IPS-NIHi7 (cell line): ENCODE results near the gene TRABD.

ENCODE experiments used
- DNase-seq: peaks from one replicate; pipeline ENCODE4 v3.0.0; 2012; ENCODE audit warnings: mixed read lengths; ENCODE audit errors: extremely low spot score

The TRABD gene

DNA sequence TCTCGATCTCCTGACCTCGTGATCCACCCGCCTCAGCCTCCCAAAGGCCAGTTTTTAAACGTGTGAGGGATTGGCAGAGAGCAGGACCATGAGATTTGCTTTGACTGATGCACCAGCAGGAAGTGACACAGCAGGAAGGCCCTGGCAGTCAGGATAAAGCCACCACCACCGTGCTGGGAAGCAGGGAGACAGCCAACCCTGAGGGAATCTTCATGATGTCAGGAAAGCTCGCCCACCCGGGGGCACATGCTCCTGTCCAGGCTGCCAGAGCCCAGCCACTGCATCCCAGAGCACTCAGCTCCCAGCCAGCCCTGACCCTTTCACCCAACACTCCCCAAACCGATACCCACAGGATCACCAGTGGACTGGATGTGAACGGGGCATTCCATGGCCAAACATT is 53.0 kb downstream of the TRABD start:
- DNase-seq: no peak

DNA sequence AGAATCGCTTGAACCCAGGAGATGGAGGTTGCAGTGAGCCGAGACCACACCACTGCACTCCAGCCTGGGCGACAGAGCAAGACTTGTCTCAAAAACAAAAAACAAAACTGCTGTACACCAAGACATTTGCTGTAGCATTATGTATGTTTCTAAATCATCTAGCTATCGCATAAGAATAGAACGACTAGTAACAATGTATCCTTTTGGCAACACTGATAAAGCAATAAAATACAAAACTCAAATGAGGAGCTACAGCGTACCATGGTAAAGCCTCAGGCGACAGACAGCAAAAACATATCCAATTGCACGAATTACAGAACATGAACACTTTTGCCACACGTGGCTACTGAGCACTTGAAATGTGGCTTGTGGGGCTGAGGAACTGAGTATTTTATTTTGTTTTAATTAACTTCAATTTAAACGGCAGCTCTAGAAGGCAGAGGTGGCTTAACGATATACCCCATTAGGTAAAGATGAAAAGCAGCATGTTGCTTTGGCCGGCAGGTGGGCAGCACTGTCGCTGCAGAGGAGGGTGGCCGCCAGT is 56.8 kb downstream of the TRABD start:
- no peak for DNase-seq

DNA sequence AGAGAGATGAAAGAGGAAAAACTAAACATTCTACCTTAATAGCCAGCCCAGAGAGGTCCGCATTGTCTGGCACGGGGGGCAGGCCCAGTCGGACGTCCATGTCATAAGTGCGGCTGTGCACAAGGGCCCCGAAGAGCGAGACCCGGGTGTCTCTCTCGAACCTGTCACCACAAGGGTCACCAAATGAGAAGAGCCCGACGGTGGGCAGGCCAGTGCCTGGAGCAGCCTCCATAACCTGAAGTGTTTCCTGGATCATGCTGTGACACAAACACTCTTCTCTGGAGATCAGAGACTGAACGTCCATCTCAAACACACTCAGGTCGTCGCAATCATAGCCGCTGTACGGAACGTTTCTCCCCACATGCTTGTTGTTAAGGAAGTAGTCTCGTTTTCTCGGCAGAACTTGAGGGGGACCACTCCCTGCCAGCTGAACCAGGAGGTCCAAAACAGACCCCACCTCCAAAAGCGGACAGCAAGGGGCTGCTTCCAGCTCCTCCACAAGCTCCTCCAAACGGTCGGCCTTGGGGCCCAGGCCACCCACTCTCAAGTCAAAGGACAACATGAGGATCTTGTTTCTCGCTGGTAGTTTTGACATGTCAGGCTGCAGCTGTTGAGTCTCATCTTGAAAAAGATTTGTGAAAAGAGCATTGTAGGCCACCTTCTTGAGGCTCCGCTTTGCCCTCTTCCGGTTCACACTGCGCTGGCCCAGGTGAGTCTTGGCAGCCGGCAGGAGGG is 58.1 kb downstream of the TRABD start:
- no peak for DNase-seq

DNA sequence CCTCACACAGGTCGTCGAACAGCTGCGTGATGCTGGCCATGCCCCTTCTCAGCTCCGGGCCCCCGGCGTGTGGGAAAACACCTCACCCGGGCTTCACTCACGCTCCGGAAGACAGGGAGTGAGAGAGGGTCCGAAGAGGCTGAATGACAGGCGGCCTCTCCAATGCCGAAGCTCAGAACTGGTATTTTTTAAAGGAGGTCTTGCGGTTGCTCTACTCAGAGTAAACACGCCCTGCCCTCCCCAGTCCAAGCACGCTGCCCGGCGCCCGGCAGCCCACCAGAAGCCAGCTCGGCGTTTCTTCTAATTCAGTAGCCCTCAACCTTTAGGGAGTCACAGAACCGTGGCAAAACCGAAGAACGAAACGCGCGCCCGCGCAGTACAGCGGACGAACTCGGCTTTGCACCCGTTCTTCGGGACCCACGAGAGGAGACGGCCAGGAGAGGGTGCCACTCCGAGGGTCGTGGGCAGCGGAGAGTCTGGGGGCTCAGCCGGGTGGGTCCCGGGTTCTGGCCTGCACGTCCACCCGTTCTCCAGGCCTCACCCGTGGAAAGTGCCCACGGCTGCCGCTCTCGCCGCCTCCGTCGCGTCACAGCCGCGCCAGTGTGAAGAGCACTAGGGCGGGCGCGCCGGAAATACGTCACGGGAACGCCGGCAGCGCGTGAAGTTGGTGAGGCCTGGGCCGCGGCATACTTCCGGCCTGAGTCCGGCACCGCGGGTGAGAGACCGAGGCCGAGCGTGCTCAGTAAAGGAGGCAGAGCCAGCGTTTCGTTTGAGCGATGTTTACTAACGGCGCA is 58.9 kb downstream of the TRABD start, which contains the start of gene TUBGCP6:
TUBGCP6 (minus strand) TSS at position 604 of the 794 bp plus-strand sequence; CDS start at position 40, 564 bp downstream.
- peak; percentile 89 for DNase-seq

DNA sequence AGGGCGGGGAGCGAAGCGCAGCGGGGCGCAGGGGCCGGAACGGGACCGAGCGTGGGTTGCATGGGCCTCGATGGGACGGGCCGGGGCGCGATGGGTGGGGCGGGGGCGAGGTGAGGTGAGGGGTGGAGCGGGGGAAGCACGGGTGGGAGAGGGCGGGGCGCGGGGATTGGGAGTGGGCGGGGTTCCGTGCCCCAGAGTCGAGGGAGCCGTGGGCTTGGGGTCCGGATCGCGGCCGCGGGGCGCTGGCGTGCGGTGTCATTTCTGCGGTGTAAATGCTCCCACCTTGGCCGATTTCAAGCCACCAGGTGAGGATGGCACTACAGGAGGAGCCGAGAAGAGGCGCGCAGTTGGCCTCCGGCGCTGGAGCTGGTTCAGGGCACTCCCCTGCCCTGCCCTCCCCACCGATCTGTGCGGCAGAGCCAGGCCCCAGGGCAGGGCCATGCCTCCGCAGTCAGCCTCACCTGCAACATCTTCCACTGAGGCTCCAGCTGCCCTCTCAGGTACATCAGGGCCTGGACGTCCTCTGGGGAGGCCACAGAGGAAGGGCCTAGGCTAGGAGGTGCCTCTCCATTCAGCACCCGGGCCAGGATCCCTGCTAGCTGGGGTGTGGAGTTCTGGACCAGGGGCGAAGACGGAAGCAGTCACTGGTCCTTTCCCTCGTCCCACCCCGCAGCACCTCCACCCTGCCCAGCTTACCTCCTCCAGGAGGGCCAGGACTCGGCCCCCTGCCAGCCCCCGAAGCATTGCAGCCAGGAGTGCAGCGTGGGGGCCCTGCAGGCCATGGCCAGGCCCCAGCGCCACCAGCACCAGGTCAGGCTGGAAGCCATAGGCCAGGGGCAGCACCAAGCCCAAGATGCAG is 59.7 kb downstream of the TRABD start:
- DNase-seq: no peak

DNA sequence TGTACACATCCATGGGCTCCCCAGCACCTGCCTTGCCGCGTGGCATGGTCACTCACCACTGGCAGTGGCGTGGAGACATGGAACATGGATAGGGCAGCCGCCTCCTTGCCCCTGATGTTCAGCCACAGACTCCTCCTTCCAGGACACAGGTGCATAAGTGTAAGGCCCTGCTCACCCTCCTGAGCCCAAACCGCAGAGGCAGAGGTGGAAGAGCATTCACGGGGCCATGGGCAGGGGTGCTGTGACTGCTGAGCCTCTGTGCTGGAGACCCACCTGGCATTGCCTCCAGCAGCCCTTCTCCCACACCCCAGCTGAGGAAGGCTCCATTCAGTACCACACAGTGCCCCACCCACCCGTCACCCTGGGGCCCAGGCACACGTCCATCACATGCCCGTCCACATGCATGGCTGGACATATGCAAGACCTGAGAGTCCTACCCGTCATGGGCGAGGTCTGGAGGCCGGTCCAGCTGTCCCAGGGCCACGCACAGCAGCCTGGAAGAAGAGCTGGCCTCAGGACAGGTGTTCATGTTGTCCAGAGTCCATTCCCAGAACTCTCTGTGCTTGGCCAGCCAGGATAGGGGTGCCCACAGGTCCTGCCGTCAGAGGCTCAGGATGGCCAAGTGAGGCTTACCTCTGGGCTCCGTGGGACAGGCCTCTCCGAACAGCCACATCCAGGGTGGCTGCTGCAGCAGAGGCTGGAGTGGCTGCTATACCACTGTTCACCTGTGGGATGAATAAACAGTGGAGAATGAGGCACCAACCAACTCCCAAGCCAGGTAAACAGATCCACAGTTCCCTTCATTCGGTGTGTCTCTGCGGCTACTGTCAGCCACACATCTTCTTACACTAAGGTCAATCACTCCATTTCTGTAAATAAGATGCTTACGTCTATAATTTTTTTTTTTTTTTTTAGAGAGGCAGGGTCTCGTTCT is 60.8 kb downstream of the TRABD start:
- no peak for DNase-seq

DNA sequence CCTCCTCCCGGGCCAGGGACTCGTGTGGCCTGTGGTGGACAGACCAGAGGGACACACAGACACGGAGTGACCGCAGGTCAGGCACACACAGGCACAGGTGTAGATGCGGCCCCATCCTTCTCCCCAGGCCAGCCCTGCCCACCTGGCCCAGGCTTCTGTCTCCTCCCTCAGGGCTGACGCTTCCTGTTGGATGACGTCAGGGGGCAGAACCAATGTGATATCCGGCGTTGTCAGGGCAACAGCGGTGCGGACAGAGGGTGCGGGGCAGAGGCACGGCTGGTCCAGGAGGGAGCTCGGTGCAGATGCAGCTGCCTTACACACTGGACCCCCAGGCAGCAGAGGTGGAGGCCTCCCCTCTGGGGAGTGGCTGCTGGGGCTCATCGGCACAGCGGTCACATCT is 62.0 kb downstream of the TRABD start:
- peak; percentile 67 for DNase-seq

DNA sequence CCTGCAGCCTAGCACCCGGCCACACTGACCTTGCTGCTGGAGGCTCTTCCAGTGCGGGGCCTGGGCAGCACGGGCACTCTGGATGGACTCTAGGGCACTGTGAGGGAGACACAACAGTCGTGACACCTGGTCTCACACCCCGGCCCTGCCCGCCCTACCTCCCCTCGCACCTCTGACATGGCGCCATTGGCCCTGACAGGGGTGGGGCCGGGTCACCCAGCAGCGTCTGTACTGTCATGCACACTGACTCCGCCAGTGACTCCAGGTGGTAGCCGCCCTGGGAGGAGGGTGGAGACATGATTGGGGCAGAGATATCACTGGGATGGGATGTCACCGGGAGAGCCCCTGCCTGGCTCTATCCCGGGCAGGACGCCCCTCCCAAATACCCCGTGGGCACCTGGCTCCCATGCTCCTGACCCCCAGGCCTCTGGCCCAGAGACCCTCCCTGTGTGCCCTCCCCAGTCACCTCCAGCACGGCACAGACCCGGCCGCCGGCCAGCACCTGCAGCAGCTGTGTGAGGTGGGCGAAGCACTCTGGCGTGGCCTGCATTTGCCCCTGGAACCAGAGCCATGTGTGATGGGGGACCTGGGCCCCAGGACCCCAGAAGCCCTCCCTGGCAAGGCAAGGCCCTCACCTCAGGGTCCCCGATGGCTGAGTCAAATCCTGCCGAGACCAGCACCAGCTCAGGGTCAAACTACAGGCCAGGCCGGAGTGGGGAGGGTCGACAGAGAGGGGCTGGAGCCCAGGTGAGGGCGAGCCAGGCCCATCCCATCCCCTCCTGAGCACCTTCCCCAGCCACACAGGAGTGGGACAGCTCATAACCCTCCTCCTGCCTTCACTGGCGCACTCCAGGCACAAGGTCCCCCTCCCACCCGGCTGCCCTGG is 62.7 kb downstream of the TRABD start:
- DNase-seq: no peak
